ENCODE results near the gene MON1B. TPM values are rescaled to one million over a fixed set of nuclear protein-coding genes. Genes with fewer than 3 reads are reported as not detected.
"Not testable (repeated sequence)": the region's sequence is repeated elsewhere in the genome, so short reads cannot be mapped to it uniquely, and the experiment has no call there.

The MON1B gene
- total RNA-seq, 1 donor from 2014 or later: 31.9 TPM

- no peak for DNase-seq (ENCODE audit: low spot score in 2 of 2)
- Histone ChIP-seq H3K9me3 (no peaks in the 10 kb centered on the region), H3K4me1 (no peaks in the 10 kb centered on the region), H3K4me3 (no peak overlapping the region), H3K27me3 (no peaks in the 10 kb centered on the region), H3K27ac (no peak overlapping the region), H3K36me3 (no peaks in the 10 kb centered on the region)
- intact Hi-C loops (cut with DNase I): loop anchor here (10.0 kb wide), 1 partner anchor 1000 kb away; no protein-coding TSS in a partner anchor
- TF ChIP-seq CTCF (IDR thresholded peaks at IDR 0.05): no peak
These were observed 43.6 kb downstream of the MON1B start for GRCh38 chr16:77234611-77235010.

DNA sequence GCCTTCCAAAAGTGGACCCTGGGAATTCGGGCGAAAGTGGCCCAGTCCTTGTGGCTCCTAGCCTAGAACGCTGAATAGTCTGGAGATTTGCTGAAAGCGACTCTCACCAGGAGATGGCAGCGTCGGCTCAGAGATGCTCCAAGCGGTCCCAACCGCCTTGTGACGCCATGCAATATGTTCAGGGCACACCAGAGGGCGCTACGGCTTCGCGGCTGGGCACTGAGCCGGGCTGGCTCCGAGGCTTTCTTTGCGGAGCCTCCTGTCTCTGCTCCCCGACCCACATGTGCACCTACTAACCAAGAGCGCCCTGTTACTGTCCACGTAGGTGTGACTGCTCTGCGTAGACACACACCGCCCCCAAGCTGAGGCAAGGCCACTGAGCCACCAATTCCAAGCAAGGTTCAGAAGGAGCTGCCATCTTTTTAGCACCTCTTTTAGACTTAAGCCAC lies 45.1 kb downstream of the MON1B start:
- H3K4me1 ChIP-seq: no peaks in the 10 kb centered on the region
- H3K9me3 ChIP-seq: no peaks in the 10 kb centered on the region
- H3K36me3 ChIP-seq: no peaks in the 10 kb centered on the region
- intact Hi-C loops (cut with DNase I): loop anchor here (1.0 to 10.0 kb wide), 3 partner anchors 348 to 999 kb away; no protein-coding TSS in a partner anchor
- no peaks in the 10 kb centered on the region for H3K27me3 ChIP-seq
- peak; percentile 98 to 99 (median 98) for TF ChIP-seq CTCF (IDR thresholded peaks at IDR 0.05)
- H3K4me3 ChIP-seq: peak overlapping the region; percentile 10 to 27
- H3K27ac ChIP-seq: no peak overlapping the region
- peak in 1 of 2 donors; percentile 87 for DNase-seq (ENCODE audit: low spot score in 2 of 2)

GRCh38 chr16:77238593-77238992 lies 47.6 kb downstream of the MON1B start:
- TF ChIP-seq CTCF (IDR thresholded peaks at IDR 0.05): no peak
- intact Hi-C loops (cut with DNase I): loop anchor here (10.0 kb wide), 1 partner anchor 996 kb away; no protein-coding TSS in a partner anchor
- no peak for DNase-seq (ENCODE audit: low spot score in 2 of 2)
- Histone ChIP-seq H3K27me3 (no peaks in the 10 kb centered on the region), H3K9me3 (no peaks in the 10 kb centered on the region), H3K4me1 (no peaks in the 10 kb centered on the region), H3K36me3 (no peaks in the 10 kb centered on the region), H3K27ac (no peak overlapping the region), H3K4me3 (no peak overlapping the region)

GRCh38 chr16:77242471-77242870 lies 51.5 kb downstream of the MON1B start:
- intact Hi-C loops (cut with DNase I); H3K9me3 ChIP-seq; H3K4me3 ChIP-seq; DNase-seq (ENCODE audit: low spot score in 2 of 2); H3K36me3 ChIP-seq; H3K4me1 ChIP-seq; H3K27me3 ChIP-seq; H3K27ac ChIP-seq: not testable (repeated sequence)

DNA sequence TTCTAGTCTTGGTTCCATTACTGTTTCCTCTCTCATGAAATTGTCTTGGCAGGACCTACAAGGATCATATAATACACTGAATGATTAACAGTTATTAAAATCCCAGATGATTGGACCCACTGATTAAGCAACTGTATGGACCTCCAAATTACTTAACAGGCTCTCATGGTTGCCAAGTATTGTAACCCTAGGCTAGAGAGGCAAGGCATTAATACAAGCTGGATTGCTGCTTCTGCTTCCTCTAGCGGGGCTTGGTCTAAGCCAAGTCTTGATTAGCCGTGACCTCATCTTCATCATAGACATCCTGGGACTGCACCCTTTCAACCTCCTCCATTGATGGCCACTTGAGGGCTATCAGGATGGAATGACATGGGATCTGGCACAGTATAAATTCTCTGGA lies 55.2 kb downstream of the MON1B start:
- H3K4me3 ChIP-seq: no peak overlapping the region
- intact Hi-C loops (cut with DNase I): no loop called here
- TF ChIP-seq CTCF (IDR thresholded peaks at IDR 0.05): no peak

DNA sequence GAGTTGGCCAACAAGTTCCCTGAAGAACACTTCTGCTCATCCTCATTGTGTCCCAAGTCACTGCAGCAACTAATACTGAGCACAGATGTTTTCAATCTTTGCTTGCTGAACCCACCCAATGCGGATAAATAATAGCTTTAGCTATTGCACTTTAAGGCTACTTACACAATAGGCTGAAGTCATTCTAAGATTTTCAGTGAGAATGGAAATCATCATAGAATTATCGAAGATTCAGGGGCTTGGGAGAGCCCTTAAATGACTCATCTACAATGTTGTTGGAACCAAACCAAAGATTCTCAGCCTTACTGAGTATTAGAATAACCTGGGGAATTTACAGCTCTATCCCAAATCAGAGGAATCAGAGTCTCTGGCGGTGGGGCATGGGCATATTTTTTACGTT lies 59.4 kb downstream of the MON1B start:
- no peak overlapping the region for H3K27ac ChIP-seq
- no peak for DNase-seq (ENCODE audit: low spot score in 2 of 2)
- H3K27me3 ChIP-seq: no peaks in the 10 kb centered on the region
- TF ChIP-seq CTCF (IDR thresholded peaks at IDR 0.05): no peak
- H3K36me3 ChIP-seq: no peaks in the 10 kb centered on the region
- intact Hi-C loops (cut with DNase I): no loop called here
- H3K4me1 ChIP-seq: no peaks in the 10 kb centered on the region
- H3K9me3 ChIP-seq: no peaks in the 10 kb centered on the region
- H3K4me3 ChIP-seq: no peak overlapping the region

More for the DNA sequence above, 55.2 kb downstream of the MON1B start:
- Histone ChIP-seq H3K27me3 (no peaks in the 10 kb centered on the region), H3K27ac (no peak overlapping the region), H3K4me1 (no peaks in the 10 kb centered on the region), H3K9me3 (no peaks in the 10 kb centered on the region), H3K36me3 (no peaks in the 10 kb centered on the region)
- DNase-seq (ENCODE audit: low spot score in 2 of 2): no peak

Other genes starting within 250 kb of the MON1B start
- gene SYCE1L, start 8.2 kb downstream of the MON1B start, total RNA-seq: not detected
- gene ADAMTS18, start 243.8 kb downstream of the MON1B start, total RNA-seq: not detected

Data from ascending aorta (tissue), 2 donors.